ENCODE results near the gene SMIM11.
"Not testable (repeated sequence)": the region's sequence is repeated elsewhere in the genome, so short reads cannot be mapped to it uniquely, and the experiment has no call there.

Gene SMIM11, protein sequence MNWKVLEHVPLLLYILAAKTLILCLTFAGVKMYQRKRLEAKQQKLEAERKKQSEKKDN

DNA sequence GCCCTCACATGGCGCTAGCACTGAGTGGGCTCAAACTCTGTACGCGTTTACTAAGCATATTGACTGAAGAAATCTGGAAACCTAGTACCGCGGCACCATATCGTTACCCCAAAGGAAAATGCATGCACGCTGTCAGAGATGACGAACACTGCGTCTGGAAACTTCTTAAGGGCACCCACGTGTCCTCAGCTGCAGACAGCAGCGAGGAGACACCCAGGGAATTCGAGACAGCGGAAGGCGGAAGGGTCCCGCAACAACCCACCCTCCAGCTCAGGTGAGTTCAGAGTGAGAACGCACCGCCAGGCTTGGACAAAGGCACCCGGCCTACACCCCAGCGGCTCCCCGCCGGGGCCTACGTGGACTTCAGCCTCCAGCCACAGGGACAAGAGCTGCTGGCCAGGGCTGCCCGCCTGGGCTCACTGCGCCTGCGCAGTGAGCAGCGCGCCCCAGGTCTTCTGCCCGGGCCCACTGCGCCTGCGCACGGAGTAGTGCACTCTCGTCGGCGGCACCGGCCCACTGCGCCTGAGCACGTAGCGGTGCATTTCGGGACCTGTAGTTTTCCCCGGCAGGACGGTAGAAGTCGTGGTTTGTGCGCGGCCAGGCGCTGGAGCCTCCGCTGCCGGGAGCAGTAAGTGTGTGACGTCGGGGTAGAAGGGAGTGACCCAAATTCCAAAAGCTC, at the start of gene SMIM11:
Gene SMIM11, plus strand, starts transcription at position 568 of the 679 bp plus-strand sequence. CDS start 3,998 bp downstream, outside the sequence.
- DNase-seq, result not testable (repeated sequence)

GRCh38 chr21:34330055-34330454, 45.3 kb upstream of the SMIM11 start:
- DNase-seq, result no peak

DNA sequence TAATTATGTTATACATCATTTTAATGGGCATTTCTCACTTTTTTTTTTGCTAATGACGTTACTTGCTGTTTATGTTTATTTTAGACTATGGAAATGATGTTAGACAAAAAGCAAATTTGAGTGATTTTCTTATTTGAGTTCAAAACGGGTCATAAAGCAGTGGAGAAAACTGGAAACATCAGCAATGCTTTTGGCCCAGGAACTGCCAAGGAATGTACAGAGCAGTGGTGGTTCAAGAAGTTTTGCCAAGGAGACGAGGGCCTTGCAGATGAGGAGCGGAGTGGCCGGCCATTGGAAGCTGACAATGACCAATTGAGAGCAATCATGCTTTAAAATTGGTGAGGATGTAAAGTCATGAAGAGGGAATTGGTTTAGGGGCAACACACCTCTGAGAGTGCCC, 43.6 kb upstream of the SMIM11 start:
- no peak for DNase-seq

DNA sequence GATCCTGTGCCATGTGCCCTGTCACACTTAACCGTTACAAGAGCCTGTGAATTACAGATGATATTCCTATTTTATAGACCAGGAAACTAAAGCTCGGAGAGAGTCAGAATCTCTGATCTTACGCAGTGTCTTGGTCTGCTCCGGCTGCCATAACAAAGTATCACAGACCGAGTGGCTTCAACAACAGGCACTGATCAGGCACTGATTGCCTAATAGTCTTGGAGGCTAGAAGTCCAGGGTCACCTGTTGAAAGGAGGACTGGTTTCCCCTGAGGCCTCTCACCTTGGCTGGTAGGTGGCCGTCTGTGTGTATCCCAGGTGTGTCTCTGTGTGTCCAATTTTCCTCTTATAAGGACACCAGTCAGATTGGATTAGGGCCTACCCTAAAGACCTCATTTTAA, 43.0 kb upstream of the SMIM11 start:
- DNase-seq, result no peak

DNA sequence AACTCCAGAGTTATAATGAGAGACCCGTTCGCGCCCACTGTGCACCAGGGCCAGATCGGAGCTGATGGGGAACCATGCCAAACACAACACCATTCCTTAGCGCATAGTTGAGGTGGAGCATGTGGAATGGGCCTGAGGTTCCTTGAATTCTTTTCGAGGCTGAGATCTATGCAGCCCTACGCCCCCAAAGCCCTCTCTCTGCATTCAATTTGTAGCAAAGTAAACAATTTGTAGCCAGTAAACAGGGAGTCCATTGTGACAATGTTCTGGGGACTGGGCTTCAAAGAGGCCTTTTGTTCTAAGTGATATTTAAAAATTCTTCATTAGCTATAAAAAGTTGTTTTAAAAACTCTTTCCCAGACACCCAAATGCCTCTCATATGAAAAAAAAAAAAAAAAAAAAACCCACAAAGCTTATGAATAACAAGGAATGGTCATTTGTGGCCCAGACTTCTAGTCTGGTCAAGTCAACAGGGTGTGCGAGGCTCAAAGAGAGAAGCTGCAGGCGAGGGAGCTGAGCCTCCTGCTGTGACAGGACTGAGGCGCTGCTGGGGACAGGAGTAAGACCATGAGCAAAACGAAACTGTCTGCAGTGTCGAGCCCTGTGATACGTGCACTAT, 42.1 kb upstream of the SMIM11 start:
- no peak for DNase-seq

GRCh38 chr21:34335316-34335715, 40.0 kb upstream of the SMIM11 start:
- no peak for DNase-seq

DNA sequence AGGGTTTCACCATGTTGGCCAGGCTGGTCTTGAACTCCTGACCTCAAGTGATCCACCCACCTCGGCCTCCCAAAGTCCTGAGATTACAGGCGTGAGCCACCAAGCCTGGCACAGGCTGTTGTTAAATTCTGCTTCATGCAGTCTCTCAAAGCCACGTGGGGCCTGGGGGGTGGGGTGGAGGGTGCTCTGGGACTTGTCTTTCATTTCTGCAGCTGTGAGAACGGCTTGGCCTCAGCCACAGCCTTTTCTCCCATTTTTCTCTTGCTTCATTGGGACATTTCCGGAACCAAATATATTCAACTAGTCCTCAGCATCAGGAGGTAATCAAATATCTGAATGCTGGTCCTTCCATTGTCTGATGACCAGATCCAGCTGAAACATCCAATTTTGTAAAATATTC, 39.1 kb upstream of the SMIM11 start:
- no peak for DNase-seq

DNA sequence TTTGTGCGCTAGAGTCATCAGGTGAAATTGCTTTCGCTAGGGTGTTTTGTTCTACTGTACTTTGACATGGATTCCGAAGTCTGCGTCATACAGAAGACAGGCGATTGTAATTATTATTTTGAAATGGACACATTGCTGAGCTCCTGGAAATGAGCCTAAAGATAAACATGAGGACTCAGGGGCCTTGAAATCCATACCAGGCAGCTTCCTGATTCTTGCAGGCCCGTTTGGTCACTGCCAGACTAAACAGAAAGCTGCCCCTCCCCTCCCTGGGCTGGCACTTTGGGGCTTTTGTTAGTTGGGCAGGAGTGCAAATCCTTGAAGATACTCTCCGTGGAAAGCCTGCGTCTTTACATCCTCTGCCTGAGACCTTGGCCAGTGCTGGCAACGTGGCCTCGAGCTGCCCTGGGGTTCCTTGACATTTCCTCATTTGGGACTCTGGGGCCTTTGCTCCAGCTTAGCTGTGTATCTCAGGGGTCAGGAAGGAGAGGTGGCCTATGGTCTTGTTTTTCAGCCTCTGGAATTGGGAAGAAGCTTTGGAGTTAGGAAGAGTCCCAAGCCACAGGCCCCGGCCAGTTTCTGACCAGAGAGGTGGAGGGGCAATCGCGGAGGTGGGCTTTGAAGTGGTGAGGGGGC, 38.4 kb upstream of the SMIM11 start:
- no peak for DNase-seq

DNA sequence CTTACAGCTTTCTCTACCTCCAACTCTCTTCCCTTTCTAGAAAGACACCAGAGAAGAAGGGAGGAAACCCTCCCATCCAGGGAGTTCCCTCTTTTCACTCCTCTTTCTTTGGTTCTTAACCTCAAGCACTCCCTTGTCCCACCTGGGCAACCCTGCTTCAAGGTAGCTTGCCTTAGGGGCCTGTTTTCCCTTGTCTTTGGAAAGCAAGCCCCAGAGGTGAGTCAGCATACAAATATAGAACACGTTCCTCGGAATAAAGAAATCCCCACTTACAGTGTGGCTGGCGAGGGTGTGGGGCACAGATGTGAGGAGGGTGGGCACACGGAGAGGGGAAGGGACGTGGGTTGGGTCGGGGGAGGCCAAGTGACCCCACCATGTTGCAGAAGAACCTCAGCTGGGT, 37.6 kb upstream of the SMIM11 start:
- DNase-seq, result no peak

DNA sequence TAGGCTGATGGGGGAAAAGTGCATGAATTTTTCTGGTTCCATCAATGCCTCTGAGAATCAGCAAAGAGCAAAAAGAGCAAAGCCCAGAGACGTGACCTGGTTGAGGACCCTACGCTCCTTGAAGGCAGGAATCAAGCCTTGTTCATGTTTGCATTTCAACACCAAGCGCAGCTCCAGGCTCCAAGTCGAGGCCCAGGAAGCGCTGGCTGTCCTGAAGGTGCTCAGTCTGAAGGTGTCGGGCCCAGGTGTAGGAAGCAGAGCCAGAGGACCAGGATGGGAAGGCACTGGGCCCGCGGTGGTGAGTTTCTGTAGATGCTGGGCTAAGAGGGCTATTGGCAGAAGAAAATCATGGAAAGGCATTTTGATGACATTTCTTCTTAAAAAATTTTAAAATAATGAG, 37.1 kb upstream of the SMIM11 start:
- DNase-seq, result no peak

- DNase-seq, result no peak
Observed at GRCh38 chr21:34340061-34340460, 35.2 kb upstream of the SMIM11 start.

GRCh38 chr21:34342476-34342875, 32.8 kb upstream of the SMIM11 start:
- no peak for DNase-seq

DNA sequence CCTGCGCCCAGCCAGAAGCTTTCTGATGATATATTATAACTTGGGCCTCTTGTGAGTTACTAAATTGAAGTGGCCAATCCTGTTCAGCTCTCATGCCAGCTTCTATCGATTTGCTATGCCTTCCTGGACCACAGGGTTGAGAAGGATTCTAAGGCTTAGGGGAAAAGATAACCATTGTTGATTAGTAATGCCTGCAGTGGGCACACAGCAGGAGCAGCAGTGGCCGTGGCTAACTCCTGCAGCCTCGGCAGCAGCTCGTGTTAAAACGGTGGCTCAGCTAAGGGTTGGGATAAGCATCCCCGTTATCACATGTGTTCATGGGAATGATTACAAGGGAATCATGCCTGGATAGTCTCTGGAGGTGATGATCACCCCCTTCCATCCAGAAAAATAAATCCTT, 32.0 kb upstream of the SMIM11 start:
- DNase-seq, result no peak

DNA sequence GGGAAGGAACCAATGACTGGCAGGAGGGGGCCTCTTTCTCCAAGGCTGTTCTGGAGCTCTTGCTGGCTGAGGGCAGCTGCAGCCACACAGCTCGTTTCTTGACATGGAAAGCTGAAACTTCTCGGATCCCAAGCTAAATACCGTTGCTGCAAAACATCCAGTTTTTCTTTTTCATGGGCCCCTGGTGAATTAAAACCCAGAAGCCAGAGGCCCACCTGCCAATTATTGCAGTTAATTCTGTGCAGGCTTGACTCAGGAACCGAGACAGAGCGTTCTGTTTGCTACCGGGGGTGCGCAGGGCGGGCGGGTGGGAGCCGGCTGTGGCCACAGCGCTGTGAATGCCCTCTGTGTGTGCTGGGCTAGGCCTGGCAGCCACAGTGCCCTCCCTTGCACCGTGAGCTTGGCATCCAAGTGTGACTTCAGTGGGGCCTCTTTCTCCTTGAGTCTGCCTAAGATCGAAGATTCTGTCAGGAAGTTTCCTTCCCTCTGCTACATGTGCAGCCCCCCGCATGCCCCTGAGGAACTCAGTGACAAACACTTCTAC, 31.4 kb upstream of the SMIM11 start:
- DNase-seq, result no peak

- no peak for DNase-seq
Observed at GRCh38 chr21:34344584-34344983, 30.7 kb upstream of the SMIM11 start.

DNA sequence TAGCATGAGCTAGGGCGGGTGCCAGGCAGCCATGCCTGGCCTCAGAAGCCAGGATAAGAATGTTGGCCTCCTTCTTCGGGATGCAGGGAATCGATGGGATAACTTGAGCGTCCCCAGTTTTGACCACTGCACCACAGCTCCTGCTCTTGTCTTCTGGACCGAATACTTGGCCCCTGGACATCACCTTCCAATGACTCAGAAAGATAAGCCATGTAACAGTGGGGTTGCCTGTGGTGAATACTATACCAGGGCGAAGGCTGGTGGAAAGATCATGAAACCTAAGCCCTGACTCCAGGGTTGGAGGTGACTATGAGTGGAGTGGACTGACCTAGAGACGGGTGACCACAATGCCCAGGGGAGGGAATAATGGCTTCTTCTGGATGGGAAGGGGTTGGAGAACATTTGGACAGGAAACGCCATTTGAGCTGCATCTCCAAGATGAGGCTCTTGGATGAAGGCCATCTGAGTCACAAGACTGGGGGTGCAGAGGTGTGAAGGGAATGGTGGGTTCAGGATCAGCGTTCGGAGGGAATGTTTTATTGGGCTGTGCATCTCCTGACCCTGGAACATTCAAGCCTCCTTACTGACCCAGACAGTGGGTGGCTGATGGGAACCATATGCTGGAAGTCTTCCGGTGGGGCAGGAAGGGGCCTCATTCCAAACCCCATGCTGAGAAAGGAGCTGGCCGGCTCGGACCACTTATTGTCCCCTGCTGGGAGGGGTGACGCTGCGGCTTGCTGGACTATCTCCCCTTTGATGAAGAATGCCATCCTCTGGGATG, 30.0 kb upstream of the SMIM11 start:
- DNase-seq, result no peak

- no peak for DNase-seq
Observed at GRCh38 chr21:34345892-34346291, 29.4 kb upstream of the SMIM11 start.

GRCh38 chr21:34348890-34349519, 26.3 kb upstream of the SMIM11 start:
- DNase-seq, result no peak

DNA sequence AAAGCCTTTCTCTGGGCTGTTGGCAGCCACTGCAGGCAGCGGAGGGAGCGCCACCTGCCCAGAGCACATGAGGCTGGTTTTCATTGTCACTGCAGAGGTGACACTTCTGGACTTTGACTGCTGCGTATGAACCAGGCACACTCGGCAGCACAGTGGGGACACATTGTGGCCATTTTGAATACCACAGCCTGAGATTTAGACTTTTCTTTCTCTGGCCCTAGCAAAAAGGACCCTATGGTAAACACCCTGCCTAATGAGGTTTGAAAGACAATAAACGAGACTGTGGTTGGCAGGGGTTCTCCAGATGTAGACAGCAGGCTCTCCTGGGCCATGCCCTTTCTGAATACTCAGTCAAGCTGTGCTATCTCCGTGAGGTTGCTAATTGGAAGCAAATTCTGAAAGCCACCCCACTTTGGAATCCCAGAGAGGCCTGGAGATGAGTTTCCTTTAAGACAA, 23.5 kb upstream of the SMIM11 start:
- peak; percentile 54 for DNase-seq

DNA sequence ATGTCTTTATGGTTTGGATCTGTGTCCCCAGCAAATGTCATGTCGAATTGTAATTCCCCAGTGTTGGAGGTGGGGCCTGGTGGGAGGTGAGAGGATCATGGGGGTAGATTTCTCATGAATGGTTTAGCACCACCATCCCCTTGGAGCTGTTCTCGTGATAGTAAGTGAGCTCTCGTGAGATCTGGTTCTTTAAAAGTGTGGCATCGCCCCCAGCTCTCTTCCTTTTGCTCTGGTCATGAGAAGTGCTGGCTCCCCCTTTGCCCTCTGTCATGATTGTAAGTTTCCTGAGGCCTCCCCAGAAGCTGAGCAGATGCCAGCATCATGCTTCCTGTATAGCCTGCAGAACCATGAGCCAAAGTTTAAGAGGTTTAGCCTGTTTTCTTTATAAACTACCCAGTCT, 22.8 kb upstream of the SMIM11 start:
- no peak for DNase-seq

GRCh38 chr21:34353182-34353581, 22.1 kb upstream of the SMIM11 start:
- no peak for DNase-seq

DNA sequence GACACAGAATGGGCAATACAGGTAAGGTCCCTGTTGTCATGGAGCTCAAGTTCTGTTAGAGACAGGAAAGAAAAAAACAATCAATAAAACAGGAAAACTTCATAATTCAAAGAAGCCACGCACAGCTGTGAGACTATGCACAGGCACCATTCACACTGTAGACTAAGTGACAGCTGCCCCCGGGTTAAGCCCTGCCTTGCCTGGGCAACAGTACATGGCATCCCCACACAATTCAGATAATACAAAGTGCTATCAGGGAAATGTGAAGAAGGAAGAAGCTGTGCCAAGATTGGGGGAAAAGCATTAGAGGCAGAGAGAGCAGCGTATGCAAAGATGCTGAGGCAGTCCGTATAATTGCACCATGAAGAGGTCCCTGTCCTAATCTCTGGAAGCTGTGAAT, 20.5 kb upstream of the SMIM11 start:
- DNase-seq, result no peak

GRCh38 chr21:34355570-34355969, 19.7 kb upstream of the SMIM11 start:
- DNase-seq, result no peak
